ENCODE measurements around the gene BEND3.

GRCh38 chr6:107019047-107019446, 96.3 kb downstream of the BEND3 start:
- no peak for TF ChIP-seq CTCF (conservative IDR thresholded peaks at IDR 0.05; ENCODE audit: low read length)
- no peak for TF ChIP-seq EZH2phosphoT487 (IDR thresholded peaks at IDR 0.05; ENCODE audit: borderline replicate concordance)

Data from Loucy (cell line).